Peyer's patch (tissue), 4 donors: ENCODE results near the gene DNAJC3.

Source experiments
- POLR2A ChIP-seq, 2 donors: fragments of 450-650 bp; IDR thresholded peaks; one replicate each; pipeline ENCODE4 v1.5.1; 2017; ENCODE audit warnings: antibody characterized with exemption in 2 of 2, mild to moderate bottlenecking in 2 of 2, moderate library complexity in 2 of 2
- TF ChIP-seq, protein P1 (sequence below), 6 experiments: fragments of 450-650 bp in 4 of 6; fragments of 200-600 bp in 2 of 6; sonication (generic) in 1 of 6; IDR thresholded peaks; one replicate each; pipeline ENCODE4 v1.5.1; 2017 to 2019; ENCODE audit warnings: antibody characterized with exemption in 6 of 6, mild to moderate bottlenecking in 3 of 6, moderate library complexity in 1 of 6

DNA sequence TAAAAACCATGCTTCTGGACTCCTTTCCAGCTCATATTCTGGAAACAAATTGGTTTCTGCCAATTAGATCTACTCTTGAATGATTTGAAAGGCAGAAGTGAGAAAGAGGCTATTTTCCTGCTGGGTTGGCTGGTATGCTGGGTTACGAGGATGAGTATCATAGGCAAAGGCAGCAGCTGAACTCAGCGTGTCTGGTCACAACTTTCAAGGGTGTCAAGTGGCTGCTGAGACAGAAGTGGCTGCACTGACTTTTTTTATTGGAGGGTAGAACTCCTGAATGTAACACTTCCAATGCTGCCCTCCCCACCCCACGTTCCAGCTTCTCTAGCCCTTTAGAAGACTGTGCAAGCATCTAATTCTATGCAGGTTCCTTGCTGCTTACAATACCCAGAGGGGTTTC, 24.1 kb upstream of the DNAJC3 start:
- TF ChIP-seq, protein P1, sequence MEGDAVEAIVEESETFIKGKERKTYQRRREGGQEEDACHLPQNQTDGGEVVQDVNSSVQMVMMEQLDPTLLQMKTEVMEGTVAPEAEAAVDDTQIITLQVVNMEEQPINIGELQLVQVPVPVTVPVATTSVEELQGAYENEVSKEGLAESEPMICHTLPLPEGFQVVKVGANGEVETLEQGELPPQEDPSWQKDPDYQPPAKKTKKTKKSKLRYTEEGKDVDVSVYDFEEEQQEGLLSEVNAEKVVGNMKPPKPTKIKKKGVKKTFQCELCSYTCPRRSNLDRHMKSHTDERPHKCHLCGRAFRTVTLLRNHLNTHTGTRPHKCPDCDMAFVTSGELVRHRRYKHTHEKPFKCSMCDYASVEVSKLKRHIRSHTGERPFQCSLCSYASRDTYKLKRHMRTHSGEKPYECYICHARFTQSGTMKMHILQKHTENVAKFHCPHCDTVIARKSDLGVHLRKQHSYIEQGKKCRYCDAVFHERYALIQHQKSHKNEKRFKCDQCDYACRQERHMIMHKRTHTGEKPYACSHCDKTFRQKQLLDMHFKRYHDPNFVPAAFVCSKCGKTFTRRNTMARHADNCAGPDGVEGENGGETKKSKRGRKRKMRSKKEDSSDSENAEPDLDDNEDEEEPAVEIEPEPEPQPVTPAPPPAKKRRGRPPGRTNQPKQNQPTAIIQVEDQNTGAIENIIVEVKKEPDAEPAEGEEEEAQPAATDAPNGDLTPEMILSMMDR (IDR thresholded peaks at IDR 0.05): no peak
- TF ChIP-seq POLR2A (IDR thresholded peaks at IDR 0.05): no peak
